HG02970 (cell line): ENCODE data around the gene OR4N2.
"Not testable (repeated sequence)": the region's sequence is repeated elsewhere in the genome, so short reads cannot be mapped to it uniquely, and the experiment has no call there.

Experiments
- ATAC-seq: cut with Tn5 transposase; IDR thresholded peaks from one replicate; pipeline ENCODE4 v1.9.1; 2021; ENCODE audit warnings: mild to moderate bottlenecking, moderate library complexity, moderate number of reproducible peaks; ENCODE audit not compliant: unreplicated experiment, low FRiP score

The OR4N2 gene

DNA sequence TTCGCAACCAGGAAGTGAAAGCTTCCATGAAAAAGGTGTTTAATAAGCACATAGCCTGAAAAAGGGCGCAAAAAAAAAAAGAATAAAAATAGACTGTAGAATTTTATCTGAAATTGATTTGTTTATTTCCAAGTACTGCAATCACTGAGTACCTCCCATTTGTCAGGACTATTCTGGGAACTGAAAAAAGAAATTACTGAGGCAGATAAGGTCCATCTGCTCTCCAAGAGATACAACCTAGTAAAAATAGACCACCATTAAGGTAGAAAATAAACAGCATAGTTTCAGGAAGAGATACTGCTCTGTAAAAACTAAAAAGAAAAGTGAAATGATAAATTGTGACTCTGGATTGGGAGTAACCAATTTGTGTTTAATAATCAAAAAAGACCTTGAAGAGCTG lies 24.7 kb downstream of the OR4N2 start:
- ATAC-seq = no peak

DNA sequence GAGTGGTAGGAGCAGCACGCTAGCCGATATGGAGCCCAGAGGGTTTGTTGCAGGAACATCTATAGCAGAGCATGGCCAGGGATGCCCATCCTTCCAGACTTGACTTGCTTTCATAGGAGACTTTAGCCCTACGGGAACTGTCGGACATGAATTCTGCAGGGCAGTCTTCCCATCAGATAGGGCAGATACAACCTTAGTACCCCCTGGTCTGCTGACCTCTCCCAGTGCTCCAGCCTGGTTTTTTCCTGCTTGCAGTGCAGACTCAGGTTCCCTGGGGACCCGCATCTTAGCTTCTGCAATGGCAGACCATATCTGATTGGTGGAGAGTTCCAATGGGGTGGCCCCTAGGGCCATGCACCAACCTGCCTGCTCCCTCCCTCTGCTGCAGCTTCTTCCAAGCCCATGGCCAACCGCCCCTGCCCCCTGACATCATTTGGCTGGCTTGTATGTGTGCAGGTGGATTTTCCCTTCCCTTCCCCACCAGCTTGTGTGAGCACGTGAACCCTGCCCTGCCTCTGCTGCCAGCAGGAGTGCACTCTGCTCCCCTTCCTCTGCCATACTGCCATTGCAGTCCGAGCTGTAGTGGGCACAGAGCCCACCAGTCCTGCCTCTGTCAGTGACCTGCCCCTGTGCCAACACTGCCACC lies 30.8 kb downstream of the OR4N2 start:
- ATAC-seq = not testable (repeated sequence)

GRCh38 chr14:19838433-19838832 lies 34.9 kb downstream of the OR4N2 start:
- no peak for ATAC-seq

- ATAC-seq = no peak
These were observed 47.8 kb downstream of the OR4N2 start for GRCh38 chr14:19851365-19851764.

GRCh38 chr14:19866061-19866669 lies 62.6 kb downstream of the OR4N2 start:
- ATAC-seq = not testable (repeated sequence)

GRCh38 chr14:19873178-19873577 lies 69.6 kb downstream of the OR4N2 start:
- ATAC-seq = no peak

- ATAC-seq = no peak
These were observed 71.3 kb downstream of the OR4N2 start, which contains the start of gene OR4K2 for GRCh38 chr14:19874842-19875241. Gene OR4K2 (plus strand): TSS chr14:19875142. CDS start chr14:19876268, 1,126 bp downstream.

DNA sequence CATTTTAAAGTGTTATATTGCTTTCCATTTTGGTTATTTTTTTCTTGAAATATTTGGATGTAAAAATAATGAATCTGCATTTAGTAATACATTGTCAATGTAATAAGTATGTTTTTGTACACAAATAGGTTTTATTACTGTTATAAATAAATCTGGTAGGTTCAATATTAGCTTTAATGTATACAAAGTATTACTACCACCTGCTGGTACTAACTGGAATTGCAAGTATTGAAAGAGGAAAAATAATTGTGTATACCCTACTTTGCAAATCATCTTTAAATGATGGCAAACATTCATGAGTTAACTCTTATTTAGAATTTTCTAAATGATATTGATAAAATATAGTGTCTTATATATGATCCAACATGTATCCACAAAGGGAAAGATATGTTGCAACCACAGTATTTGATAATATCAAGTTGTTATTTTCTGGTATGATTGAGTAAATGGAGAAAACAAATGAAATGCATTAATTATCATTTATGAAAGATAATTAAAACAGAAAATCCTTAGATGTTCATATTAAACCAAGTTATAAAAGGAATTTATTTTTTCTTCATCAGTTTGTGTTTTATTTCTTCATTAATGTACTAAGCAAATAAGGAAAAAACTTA lies 74.6 kb downstream of the OR4N2 start:
- no peak for ATAC-seq
